HG02885 (cell line): Measurements from ENCODE around the gene CRTC3.
A peak's percentile ranks its signal among the peaks of the same experiment; 100 is the strongest.
"Not testable (repeated sequence)": the region's sequence is repeated elsewhere in the genome, so short reads cannot be mapped to it uniquely, and the experiment has no call there.

ENCODE experiments used
- ATAC-seq: cut with Tn5 transposase; IDR thresholded peaks from one replicate; pipeline ENCODE4 v1.9.1; 2021; ENCODE audit warnings: mild to moderate bottlenecking; ENCODE audit not compliant: unreplicated experiment, poor library complexity

Gene CRTC3

GRCh38 chr15:90618330-90619125, 88.8 kb downstream of the CRTC3 start:
- no peak for ATAC-seq

GRCh38 chr15:90619468-90619867, 89.7 kb downstream of the CRTC3 start:
- ATAC-seq, result no peak

GRCh38 chr15:90619939-90620338, 90.2 kb downstream of the CRTC3 start:
- ATAC-seq, result no peak

GRCh38 chr15:90620379-90621067, 90.8 kb downstream of the CRTC3 start:
- ATAC-seq, result peak; percentile 83

GRCh38 chr15:90623854-90624253, 94.1 kb downstream of the CRTC3 start:
- no peak for ATAC-seq

- ATAC-seq, result no peak
These were observed 94.7 kb downstream of the CRTC3 start for GRCh38 chr15:90624278-90624981.

- no peak for ATAC-seq
These were observed 95.3 kb downstream of the CRTC3 start for GRCh38 chr15:90625037-90625436.

- no peak for ATAC-seq
These were observed 99.5 kb downstream of the CRTC3 start for GRCh38 chr15:90629217-90629616.

- no peak for ATAC-seq
These were observed 103.6 kb downstream of the CRTC3 start for GRCh38 chr15:90633360-90633759.

GRCh38 chr15:90636993-90637392, 107.3 kb downstream of the CRTC3 start:
- ATAC-seq, result not testable (repeated sequence)

GRCh38 chr15:90637693-90638092, 108.0 kb downstream of the CRTC3 start:
- ATAC-seq, result no peak

- ATAC-seq, result no peak
These were observed 108.5 kb downstream of the CRTC3 start for GRCh38 chr15:90638201-90638691.

- ATAC-seq, result no peak
These were observed 109.2 kb downstream of the CRTC3 start for GRCh38 chr15:90638963-90639362.

GRCh38 chr15:90640862-90641261, 111.1 kb downstream of the CRTC3 start:
- no peak for ATAC-seq

GRCh38 chr15:90641581-90642463, 112.1 kb downstream of the CRTC3 start:
- ATAC-seq, result no peak

- ATAC-seq, result no peak
These were observed 113.0 kb downstream of the CRTC3 start for GRCh38 chr15:90642464-90643300.

GRCh38 chr15:90643301-90643632, 113.5 kb downstream of the CRTC3 start:
- no peak for ATAC-seq

GRCh38 chr15:90644526-90644925, 114.8 kb downstream of the CRTC3 start:
- no peak for ATAC-seq
